NB4 (cell line): ENCODE measurements around the gene PLCB4.

Source experiments
- MYC ChIP-seq: IDR thresholded peaks from 2 replicates; pipeline ENCODE4 v1.6.1; 2011; ENCODE audit warnings: low read depth, low read length
- POLR2A ChIP-seq: IDR thresholded peaks from 2 replicates; pipeline ENCODE4 v1.6.1; 2011; ENCODE audit warnings: mild to moderate bottlenecking; ENCODE audit not compliant: insufficient read length; ENCODE audit errors: extremely low read depth
- TF ChIP-seq, protein P1 (sequence below): IDR thresholded peaks from one replicate; pipeline ENCODE4 v1.5.1; 2012; ENCODE audit warnings: low read depth, low read length
- TF ChIP-seq, protein P2 (sequence below): IDR thresholded peaks from 2 replicates; pipeline ENCODE4 v1.6.1; 2011; ENCODE audit warnings: low read depth, low read length

DNA sequence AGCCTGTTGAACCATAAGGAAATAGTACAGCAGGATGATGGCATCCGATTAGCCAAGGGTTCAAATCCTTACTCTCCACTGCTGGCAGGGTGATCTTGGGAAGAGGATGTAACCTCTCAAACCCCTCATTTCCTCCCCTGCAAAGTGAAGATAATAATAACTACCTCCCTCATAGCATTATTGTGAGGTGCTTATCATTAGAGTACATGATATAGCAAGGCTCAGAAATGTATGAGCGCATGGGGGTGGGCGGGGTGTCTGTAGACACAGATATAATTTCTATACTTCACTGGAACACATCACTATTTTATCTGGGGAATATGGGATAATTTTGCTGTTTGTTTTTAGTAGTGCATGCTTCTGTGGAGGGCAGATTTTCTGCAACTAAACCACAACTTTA is 355.7 kb downstream of the PLCB4 start:
- TF ChIP-seq, protein P1, sequence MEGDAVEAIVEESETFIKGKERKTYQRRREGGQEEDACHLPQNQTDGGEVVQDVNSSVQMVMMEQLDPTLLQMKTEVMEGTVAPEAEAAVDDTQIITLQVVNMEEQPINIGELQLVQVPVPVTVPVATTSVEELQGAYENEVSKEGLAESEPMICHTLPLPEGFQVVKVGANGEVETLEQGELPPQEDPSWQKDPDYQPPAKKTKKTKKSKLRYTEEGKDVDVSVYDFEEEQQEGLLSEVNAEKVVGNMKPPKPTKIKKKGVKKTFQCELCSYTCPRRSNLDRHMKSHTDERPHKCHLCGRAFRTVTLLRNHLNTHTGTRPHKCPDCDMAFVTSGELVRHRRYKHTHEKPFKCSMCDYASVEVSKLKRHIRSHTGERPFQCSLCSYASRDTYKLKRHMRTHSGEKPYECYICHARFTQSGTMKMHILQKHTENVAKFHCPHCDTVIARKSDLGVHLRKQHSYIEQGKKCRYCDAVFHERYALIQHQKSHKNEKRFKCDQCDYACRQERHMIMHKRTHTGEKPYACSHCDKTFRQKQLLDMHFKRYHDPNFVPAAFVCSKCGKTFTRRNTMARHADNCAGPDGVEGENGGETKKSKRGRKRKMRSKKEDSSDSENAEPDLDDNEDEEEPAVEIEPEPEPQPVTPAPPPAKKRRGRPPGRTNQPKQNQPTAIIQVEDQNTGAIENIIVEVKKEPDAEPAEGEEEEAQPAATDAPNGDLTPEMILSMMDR: no peak
- no peak for TF ChIP-seq POLR2A
- TF ChIP-seq, protein P2, sequence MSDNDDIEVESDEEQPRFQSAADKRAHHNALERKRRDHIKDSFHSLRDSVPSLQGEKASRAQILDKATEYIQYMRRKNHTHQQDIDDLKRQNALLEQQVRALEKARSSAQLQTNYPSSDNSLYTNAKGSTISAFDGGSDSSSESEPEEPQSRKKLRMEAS: no peak
- no peak for TF ChIP-seq MYC
